ENCODE results near the gene HOXB1. TPM values are rescaled to one million over a fixed set of nuclear protein-coding genes. Genes with fewer than 3 reads are reported as not detected.
"Not testable (repeated sequence)": the region's sequence is repeated elsewhere in the genome, so short reads cannot be mapped to it uniquely, and the experiment has no call there.

HOXB1 gene
- total RNA-seq, 4 donors from 2014 or later, result not detected

DNA sequence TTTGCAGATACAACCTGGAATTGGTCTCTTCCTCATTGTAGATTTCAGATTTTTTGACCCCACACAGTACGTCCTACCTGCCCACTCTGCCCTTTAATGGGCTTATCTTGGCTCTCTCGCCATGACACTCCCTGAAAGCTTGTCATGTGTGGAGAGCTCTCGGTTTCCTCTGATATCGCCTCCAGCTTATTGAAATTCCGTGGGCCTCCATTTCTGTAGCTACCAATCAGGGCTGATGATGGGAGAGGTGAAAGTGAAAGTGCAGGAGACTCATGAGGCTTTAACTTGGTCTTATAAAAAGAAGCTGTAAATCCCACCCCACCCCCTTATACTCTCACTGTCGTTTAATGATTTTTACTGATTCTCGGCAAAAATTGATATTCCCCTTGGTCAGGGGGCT, 17.7 kb downstream of the HOXB1 start:
- Histone ChIP-seq H3K27me3 (no peaks in the 10 kb centered on the region), H3K27ac (peak overlapping the region in 1 of 4 donors; percentile 13), H3K36me3 (no peaks in the 10 kb centered on the region), H3K9me3 (no peaks in the 10 kb centered on the region), H3K4me1 (peaks cover 0 to 2% (median 0%) of the 10 kb centered on the region in 4 donors), H3K4me3 (peak overlapping the region in 1 of 4 donors; percentile 26)
- no peak for TF ChIP-seq POLR2A (IDR thresholded peaks at IDR 0.05)
- TF ChIP-seq, protein P1, sequence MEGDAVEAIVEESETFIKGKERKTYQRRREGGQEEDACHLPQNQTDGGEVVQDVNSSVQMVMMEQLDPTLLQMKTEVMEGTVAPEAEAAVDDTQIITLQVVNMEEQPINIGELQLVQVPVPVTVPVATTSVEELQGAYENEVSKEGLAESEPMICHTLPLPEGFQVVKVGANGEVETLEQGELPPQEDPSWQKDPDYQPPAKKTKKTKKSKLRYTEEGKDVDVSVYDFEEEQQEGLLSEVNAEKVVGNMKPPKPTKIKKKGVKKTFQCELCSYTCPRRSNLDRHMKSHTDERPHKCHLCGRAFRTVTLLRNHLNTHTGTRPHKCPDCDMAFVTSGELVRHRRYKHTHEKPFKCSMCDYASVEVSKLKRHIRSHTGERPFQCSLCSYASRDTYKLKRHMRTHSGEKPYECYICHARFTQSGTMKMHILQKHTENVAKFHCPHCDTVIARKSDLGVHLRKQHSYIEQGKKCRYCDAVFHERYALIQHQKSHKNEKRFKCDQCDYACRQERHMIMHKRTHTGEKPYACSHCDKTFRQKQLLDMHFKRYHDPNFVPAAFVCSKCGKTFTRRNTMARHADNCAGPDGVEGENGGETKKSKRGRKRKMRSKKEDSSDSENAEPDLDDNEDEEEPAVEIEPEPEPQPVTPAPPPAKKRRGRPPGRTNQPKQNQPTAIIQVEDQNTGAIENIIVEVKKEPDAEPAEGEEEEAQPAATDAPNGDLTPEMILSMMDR (IDR thresholded peaks at IDR 0.05), result no peak
- DNase-seq, result no peak

DNA sequence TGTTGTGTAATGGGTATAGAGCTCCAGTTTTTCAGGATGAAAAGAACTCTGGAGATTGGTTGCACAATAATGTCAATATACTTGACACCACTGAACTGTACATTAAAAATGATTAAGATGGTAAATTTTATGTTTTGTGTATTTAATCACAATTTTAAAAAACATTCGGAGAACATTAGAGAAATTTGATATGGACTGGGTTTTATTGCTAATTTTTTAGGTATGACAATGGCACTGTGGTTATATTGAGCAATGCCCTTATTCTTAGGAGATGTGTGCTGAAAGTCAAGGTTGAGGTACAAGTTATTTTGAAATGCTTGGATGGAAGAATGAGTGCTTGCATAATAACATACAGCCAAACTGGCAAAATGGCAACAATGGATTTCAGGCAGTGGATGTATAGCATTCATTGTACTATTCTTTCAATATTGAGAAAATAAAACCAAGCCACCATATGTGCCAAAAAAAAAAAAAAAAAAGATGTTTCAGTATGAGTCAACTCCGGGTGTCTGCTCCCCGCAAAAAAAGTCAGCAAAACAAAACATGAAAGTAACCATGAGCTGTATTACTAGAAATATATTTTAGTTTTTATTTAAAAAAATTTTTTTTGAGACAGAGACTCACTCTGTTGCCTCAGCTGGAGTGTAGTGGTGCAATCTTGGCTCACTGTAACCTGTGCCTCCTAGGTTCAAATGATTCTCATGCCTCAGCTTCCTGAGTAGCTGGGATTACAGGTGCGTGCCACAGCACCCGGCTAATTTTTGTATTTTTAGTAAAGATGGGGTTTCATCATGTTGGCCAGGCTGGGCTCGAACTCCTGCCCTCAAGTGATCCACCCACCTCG, 19.8 kb downstream of the HOXB1 start:
- H3K36me3 ChIP-seq, result no peaks in the 10 kb centered on the region
- DNase-seq, result no peak
- H3K9me3 ChIP-seq, result no peaks in the 10 kb centered on the region
- H3K4me3 ChIP-seq, result no peak overlapping the region
- H3K27ac ChIP-seq, result no peak overlapping the region
- H3K4me1 ChIP-seq, result peaks cover 0 to 4% (median 1%) of the 10 kb centered on the region in 4 donors
- TF ChIP-seq, protein P1 (IDR thresholded peaks at IDR 0.05), result no peak
- no peak for TF ChIP-seq POLR2A (IDR thresholded peaks at IDR 0.05)
- H3K27me3 ChIP-seq, result no peaks in the 10 kb centered on the region

DNA sequence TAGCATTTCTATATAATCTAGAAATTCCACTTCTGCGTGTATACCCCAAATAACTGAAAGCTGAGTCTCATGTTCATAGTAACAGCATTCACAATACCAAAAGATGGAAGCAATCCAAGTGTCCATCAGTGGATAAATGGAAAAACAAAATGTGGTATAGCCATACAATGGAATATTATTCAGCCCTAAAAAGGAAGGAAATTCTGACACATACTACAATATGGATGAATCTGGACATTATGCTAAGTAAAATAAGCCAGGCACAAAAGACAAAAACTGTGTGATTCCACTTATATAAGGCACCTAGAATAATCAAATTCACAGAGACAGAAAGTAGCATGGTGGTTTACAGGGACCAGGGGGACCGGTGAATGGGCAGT, 20.4 kb downstream of the HOXB1 start:
- Histone ChIP-seq H3K27ac (no peak overlapping the region), H3K27me3 (no peaks in the 10 kb centered on the region), H3K9me3 (no peaks in the 10 kb centered on the region), H3K4me3 (no peak overlapping the region), H3K4me1 (peaks cover 0 to 9% (median 1%) of the 10 kb centered on the region in 4 donors), H3K36me3 (no peaks in the 10 kb centered on the region)
- no peak for TF ChIP-seq POLR2A (IDR thresholded peaks at IDR 0.05)
- TF ChIP-seq, protein P1 (IDR thresholded peaks at IDR 0.05), result no peak
- no peak for DNase-seq

DNA sequence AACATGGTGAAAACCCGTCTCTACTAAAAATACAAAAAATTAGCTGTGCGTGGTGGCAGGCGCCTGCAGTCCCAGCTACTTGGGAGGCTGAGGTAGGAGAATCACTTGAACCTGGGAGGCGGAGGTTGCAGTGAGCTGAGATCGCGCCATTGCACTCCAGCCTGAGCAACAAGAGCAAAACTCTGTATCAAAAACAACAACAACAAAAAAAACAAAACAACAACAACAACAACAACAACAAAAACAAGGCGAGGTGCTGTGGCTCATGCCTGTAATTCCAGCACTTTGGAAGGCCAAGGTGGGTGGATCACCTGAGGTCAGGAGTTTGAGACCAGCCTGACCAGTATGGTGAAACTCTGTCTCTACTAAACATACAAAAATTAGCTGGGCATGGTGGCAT, 21.1 kb downstream of the HOXB1 start:
- not testable (repeated sequence) for H3K4me3 ChIP-seq, H3K27me3 ChIP-seq, H3K4me1 ChIP-seq, DNase-seq, H3K9me3 ChIP-seq, H3K27ac ChIP-seq, H3K36me3 ChIP-seq

DNA sequence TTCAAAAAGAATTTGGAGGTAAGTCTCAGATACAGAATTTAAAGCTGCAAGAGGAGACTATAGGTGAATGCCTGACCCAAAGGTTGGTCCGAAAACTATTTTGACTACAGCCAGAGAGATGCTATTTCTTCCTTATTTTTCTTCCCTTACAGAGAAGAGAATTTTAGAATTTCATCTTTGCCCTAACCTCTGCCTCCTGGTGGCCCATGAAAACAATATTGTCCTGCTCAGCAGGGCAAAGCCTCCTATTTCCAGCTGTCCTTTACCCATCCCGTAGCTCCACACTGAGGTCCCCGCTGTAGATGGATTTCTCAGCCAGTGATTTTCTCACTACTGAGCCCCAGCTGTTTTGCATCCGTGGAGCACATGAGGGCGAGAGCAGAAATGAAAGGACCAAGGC, 24.6 kb downstream of the HOXB1 start:
- no peak for DNase-seq
- H3K9me3 ChIP-seq, result no peaks in the 10 kb centered on the region
- TF ChIP-seq, protein P1 (IDR thresholded peaks at IDR 0.05), result no peak
- TF ChIP-seq POLR2A (IDR thresholded peaks at IDR 0.05), result no peak
- no peak overlapping the region for H3K4me3 ChIP-seq
- H3K36me3 ChIP-seq, result no peaks in the 10 kb centered on the region
- H3K27me3 ChIP-seq, result no peaks in the 10 kb centered on the region
- H3K27ac ChIP-seq, result no peak overlapping the region
- peaks cover 0 to 9% (median 2%) of the 10 kb centered on the region in 4 donors for H3K4me1 ChIP-seq

DNA sequence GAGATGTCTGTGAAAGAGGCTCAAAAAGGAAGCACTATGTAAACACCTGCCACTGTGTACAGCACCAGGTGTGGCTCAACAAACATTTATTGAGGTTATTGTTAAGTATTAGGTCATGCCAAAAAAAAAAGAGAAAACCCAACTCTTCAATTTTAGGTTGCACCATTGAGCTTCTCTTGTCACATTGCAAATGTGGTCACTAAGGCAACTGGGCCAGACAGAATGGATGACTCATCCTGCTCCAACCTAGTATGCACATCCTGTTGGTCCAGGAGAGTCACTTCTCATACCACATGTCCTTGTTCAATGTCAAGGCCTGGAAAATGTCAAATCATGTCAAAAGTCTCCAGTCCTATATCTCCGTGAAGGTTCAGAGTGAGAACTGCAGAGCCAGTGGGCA, 25.0 kb downstream of the HOXB1 start:
- Histone ChIP-seq H3K27me3 (no peaks in the 10 kb centered on the region), H3K9me3 (no peaks in the 10 kb centered on the region), H3K36me3 (no peaks in the 10 kb centered on the region), H3K4me3 (no peak overlapping the region), H3K4me1 (peaks cover 0 to 9% (median 2%) of the 10 kb centered on the region in 4 donors), H3K27ac (peak overlapping the region in 2 of 4 donors; percentile 15 to 16)
- peak in 1 of 3 donors; percentile 66 for DNase-seq
- TF ChIP-seq, protein P1 (IDR thresholded peaks at IDR 0.05), result no peak
- TF ChIP-seq POLR2A (IDR thresholded peaks at IDR 0.05), result no peak
